Prostate gland (tissue), 2 donors: ENCODE data around the gene MDC1.
"Not testable (repeated sequence)": the region's sequence is repeated elsewhere in the genome, so short reads cannot be mapped to it uniquely, and the experiment has no call there.

Experiments
- POLR2A ChIP-seq: fragments of 450-650 bp; IDR thresholded peaks from one replicate; pipeline ENCODE4 v1.6.1; 2016; ENCODE audit warnings: antibody characterized with exemption, mild to moderate bottlenecking
- POLR2AphosphoS5 ChIP-seq: sonication (generic); formaldehyde crosslinking; IDR thresholded peaks from one replicate; pipeline ENCODE4 v1.6.1; 2017; ENCODE audit warnings: antibody characterized with exemption
- TF ChIP-seq, protein P1 (sequence below), 4 experiments: fragments of 200-600 bp in 2 of 4; fragments of 450-650 bp in 2 of 4; sonication (generic) in 2 of 4; IDR thresholded peaks; 1 replicate in 3 of 4; 2 replicates in 1 of 4; pipeline ENCODE4 v1.5.1; 2016 to 2019; ENCODE audit warnings: antibody characterized with exemption in 4 of 4, mild to moderate bottlenecking in 2 of 4, moderate library complexity in 2 of 4

DNA sequence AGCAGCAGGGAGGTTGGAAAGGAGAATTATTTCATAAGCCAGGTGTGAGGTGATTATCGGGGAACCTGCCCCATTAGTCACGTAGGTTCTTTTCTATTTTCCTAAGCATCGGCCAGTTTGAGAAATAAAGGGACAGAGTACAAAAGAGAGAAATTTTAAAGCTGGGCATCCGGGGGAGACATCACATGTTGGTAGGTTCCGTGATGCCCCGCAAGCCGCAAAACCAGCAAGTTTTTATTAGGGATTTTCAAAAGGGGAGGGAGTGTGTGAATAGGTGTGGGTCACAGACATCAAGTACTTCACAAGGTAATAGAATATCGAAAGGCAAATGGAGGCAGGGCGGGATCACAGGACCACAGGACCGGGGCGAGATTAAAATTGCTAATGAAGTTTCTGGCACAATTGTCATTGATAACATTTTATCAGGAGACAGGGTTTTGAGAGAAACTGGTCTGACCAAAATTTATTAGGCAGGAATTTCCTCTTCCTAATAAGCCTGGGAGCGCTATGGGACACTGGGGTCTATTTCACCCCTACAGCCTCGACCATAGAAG is 47.5 kb upstream of the MDC1 start:
- TF ChIP-seq, protein P1, sequence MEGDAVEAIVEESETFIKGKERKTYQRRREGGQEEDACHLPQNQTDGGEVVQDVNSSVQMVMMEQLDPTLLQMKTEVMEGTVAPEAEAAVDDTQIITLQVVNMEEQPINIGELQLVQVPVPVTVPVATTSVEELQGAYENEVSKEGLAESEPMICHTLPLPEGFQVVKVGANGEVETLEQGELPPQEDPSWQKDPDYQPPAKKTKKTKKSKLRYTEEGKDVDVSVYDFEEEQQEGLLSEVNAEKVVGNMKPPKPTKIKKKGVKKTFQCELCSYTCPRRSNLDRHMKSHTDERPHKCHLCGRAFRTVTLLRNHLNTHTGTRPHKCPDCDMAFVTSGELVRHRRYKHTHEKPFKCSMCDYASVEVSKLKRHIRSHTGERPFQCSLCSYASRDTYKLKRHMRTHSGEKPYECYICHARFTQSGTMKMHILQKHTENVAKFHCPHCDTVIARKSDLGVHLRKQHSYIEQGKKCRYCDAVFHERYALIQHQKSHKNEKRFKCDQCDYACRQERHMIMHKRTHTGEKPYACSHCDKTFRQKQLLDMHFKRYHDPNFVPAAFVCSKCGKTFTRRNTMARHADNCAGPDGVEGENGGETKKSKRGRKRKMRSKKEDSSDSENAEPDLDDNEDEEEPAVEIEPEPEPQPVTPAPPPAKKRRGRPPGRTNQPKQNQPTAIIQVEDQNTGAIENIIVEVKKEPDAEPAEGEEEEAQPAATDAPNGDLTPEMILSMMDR (IDR thresholded peaks at IDR 0.05) = not testable (repeated sequence)
- peak; percentile 0 for TF ChIP-seq POLR2AphosphoS5
- not testable (repeated sequence) for TF ChIP-seq POLR2A
